Ishikawa (cell line): ENCODE measurements around the gene FMNL2.

ENCODE experiments used
- CEBPB ChIP-seq: IDR thresholded peaks from 2 replicates; pipeline ENCODE4 v1.6.1; 2012
- CREB1 ChIP-seq: IDR thresholded peaks from 2 replicates; pipeline ENCODE4 v1.6.1; 2012; ENCODE audit warnings: low read depth
- EGR1 ChIP-seq: IDR thresholded peaks from 2 replicates; pipeline ENCODE4 v1.6.1; 2012
- EP300 ChIP-seq: IDR thresholded peaks from 2 replicates; pipeline ENCODE4 v1.6.1; 2012; ENCODE audit warnings: borderline replicate concordance
- FOXM1 ChIP-seq: IDR thresholded peaks from 2 replicates; pipeline ENCODE4 v1.6.1; 2012; ENCODE audit warnings: low read depth, borderline replicate concordance
- MAX ChIP-seq: IDR thresholded peaks from 2 replicates; pipeline ENCODE4 v1.6.1; 2012
- NFIC ChIP-seq: IDR thresholded peaks from 2 replicates; pipeline ENCODE4 v1.6.1; 2012
- RAD21 ChIP-seq: IDR thresholded peaks from 2 replicates; pipeline ENCODE4 v1.6.1; 2012; ENCODE audit warnings: low read depth
- REST ChIP-seq: IDR thresholded peaks from 2 replicates; pipeline ENCODE4 v1.6.1; 2012; ENCODE audit warnings: low read depth, mild to moderate bottlenecking
- TAF1 ChIP-seq: IDR thresholded peaks from 2 replicates; pipeline ENCODE4 v1.6.1; 2012; ENCODE audit warnings: low read depth, mild to moderate bottlenecking
- TCF12 ChIP-seq: IDR thresholded peaks from 2 replicates; pipeline ENCODE4 v1.6.1; 2012; ENCODE audit warnings: low read depth
- TEAD4 ChIP-seq: IDR thresholded peaks from 2 replicates; pipeline ENCODE4 v1.6.1; 2012
- USF1 ChIP-seq: IDR thresholded peaks from 2 replicates; pipeline ENCODE4 v1.6.1; 2012
- YY1 ChIP-seq: IDR thresholded peaks from 2 replicates; pipeline ENCODE4 v1.6.1; 2012; ENCODE audit warnings: low read depth
- ZBTB7A ChIP-seq: IDR thresholded peaks from 2 replicates; pipeline ENCODE4 v1.6.1; 2012; ENCODE audit warnings: low read depth

The FMNL2 gene

GRCh38 chr2:152542995-152543481 is 208.1 kb downstream of the FMNL2 start:
- TF ChIP-seq CREB1 = no peak
- no peak for TF ChIP-seq EP300
- no peak for TF ChIP-seq NFIC
- TF ChIP-seq TCF12 = no peak
- TF ChIP-seq TAF1 = no peak
- TF ChIP-seq RAD21 = no peak
- no peak for TF ChIP-seq REST
- TF ChIP-seq TEAD4 = no peak
- no peak for TF ChIP-seq YY1

- TF ChIP-seq YY1 (no peak), MAX (no peak), NFIC (no peak), USF1 (no peak)
Observed at GRCh38 chr2:152543717-152544116, 208.7 kb downstream of the FMNL2 start.

GRCh38 chr2:152544638-152545037 is 209.7 kb downstream of the FMNL2 start:
- no peak for TF ChIP-seq MAX

- TF ChIP-seq CREB1 (no peak), ZBTB7A (no peak)
Observed at GRCh38 chr2:152546230-152546837, 211.4 kb downstream of the FMNL2 start.

GRCh38 chr2:152548111-152548875 is 213.3 kb downstream of the FMNL2 start:
- no peak for TF ChIP-seq EP300
- no peak for TF ChIP-seq REST
- no peak for TF ChIP-seq CREB1
- no peak for TF ChIP-seq MAX
- TF ChIP-seq EGR1 = no peak
- TF ChIP-seq TEAD4 = no peak
- TF ChIP-seq NFIC = no peak
- no peak for TF ChIP-seq FOXM1
- TF ChIP-seq TAF1 = no peak
- no peak for TF ChIP-seq TCF12
- TF ChIP-seq ZBTB7A = no peak
- TF ChIP-seq RAD21 = no peak
- TF ChIP-seq YY1 = no peak
- no peak for TF ChIP-seq USF1
- TF ChIP-seq CEBPB = no peak

GRCh38 chr2:152548996-152549395 is 214.0 kb downstream of the FMNL2 start:
- TF ChIP-seq RAD21 = no peak
- TF ChIP-seq FOXM1 = no peak
- TF ChIP-seq USF1 = no peak
- no peak for TF ChIP-seq REST
- TF ChIP-seq TEAD4 = no peak
